Measurements from ENCODE around the gene AFF3.

- TF ChIP-seq CTCF (IDR thresholded peaks at IDR 0.05) (no peak), ZFX (IDR thresholded peaks at IDR 0.05; ENCODE audit: borderline replicate concordance) (no peak)
Observed at GRCh38 chr2:99694331-99694730, 448.1 kb downstream of the AFF3 start.

All from 22Rv1 (cell line).